Measurements from ENCODE around the gene APPL2.

The APPL2 gene

DNA sequence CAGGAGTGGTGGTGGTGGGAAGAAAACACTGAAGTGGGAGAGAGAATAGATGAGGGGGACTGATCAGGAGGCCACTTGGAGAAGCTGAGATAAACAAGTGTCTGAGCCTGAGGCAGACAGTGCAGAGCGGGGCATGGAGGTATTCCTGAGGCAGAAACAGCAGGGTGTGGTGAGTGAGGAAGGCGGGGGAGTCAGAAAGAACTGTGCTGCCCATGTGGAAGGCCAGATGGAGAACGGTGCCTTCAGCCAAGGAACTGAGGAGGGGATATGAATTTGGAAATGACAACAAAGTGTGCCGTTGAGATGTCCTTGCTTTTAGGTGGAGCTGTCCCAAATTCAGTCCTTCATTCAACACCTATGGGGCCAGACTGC is 13.7 kb downstream of the APPL2 start:
- no peak for DNase-seq

DNA sequence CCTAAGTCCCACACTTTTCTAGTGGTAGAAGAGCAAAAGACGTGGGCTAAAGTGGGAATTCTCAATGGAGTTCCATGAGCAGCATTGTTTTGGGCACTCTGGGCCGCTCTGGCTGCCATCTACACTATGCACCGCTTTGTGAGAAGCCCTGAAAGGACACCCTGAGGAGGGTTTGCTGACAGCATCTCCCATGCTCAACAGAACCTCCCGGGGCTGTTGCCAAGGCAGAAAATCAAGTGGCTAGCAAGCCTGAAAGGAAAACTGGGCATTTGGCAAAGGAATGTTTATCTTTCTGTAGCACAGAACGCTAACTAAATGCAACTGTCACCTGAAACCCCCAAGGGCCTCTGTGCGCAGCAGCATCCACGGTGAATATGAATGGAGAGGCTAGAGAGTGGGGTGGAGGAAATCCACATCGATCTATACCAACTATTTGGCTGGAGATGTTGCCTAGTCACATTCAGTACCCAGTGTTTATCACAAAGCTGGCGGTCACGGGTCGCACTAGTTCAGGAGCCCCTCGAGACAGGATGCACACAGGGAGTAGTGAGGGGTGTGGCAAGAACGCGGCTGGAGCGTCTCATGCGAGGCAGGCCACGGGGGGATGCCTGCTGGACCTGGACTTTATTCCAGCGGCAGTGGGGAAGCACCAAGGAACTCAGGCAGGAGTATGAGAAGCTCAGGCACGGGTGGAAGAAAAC is 14.2 kb downstream of the APPL2 start:
- DNase-seq, result peak; percentile 78

DNA sequence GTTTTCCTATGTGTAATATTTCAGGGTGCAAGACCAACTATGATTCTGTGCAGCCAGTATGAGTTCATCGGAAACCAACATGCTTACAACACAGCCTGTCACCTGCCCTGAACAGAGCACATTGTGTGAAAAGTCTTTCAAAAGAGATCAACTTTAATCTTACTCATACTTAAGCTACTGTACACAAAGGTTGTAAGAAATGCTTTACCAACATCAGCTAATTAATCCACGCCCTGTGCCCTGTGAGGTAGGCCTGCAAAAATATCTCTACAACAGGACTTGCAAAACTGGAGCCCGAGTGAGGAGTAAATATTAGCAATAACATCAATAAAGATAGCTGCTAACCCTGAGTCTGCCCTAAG is 15.1 kb downstream of the APPL2 start:
- no peak for DNase-seq

DNA sequence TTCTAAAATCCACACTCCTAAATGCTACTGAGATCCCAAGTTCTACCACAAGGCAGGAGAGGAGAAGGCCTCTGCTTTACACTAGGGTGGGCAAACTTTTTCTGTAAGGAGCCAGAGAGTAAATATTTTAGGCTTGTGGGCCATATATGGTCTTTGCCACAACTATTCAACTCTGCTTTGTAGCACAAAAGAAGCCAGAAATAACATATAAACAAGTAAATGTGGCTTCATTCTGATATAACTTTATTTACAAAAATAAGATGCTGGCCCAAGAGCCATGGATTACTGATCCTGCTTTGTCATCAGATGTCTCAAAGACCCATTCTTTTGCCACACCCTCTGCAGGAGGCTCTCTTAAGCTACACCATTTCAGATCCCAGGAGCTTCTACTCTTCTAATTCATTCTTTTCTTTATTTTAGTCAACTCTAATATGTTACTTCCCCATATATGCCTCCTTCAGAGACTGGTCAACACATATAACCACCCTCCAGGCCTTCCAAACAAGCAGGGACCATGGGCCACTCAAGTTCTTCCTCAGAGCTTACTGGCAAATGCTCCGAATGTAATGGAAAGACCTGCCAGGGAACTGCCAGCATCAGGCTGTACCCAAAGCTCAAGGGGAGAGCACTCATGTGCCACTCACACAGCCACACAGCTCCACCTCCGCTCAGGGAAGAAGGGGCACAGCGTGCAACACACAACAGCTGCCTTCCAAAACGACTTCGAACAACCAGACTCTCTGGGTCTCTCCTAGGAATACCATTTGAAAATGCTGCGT is 15.6 kb downstream of the APPL2 start:
- no peak for DNase-seq

DNA sequence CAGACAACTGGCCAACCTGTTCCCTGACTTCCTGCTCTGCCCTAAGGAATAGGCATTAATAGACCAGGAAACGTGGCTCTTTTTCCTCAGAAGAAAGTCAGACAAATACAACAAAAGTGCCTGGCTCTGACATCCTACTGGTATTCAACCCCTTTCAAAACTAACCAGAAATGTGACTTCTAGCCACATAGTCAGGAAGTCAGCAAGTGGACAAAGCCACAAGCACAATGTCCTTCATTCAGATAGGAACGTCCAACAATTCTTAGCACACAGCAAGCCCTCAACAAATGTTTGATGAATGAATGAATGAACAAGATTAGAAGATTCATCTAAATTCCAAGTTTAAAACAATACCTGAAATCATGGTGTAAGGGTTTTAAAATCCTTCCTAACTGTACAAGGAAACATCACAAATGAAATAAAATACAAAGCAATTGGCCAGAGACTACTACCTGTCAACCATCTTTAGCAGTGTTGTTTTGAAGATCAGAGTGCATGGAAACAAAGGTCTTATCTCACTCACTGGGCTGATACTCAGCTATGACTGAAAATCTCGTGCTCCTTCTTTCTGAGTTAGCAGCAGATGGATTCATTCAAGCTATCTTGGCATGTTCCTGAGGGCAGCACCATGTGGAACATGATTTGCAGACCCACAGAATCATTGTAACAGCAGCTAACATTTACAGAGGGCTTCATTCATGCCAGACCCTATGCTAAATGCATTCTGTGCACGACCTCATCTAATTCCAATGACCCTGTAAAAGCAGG is 16.5 kb downstream of the APPL2 start:
- DNase-seq, result no peak

DNA sequence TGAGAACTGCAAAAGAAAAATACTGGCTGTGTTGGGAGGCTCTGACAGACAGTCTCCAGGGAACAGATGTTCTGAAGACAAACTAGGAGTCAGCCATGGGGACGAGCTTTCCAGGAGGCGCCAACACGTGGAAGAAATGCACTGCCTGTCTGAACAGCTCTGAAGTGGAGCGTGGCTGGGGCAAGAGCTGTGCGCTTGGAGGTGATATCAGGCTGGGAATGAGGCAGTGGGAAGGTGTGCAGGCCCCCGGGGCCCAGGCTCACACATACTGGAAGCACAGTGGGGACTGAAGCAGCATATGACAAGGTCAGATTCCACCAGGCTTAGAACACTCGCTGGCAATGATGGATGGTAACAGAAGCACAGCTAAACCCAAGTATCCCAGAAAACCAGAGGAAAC is 17.5 kb downstream of the APPL2 start:
- DNase-seq, result no peak

DNA sequence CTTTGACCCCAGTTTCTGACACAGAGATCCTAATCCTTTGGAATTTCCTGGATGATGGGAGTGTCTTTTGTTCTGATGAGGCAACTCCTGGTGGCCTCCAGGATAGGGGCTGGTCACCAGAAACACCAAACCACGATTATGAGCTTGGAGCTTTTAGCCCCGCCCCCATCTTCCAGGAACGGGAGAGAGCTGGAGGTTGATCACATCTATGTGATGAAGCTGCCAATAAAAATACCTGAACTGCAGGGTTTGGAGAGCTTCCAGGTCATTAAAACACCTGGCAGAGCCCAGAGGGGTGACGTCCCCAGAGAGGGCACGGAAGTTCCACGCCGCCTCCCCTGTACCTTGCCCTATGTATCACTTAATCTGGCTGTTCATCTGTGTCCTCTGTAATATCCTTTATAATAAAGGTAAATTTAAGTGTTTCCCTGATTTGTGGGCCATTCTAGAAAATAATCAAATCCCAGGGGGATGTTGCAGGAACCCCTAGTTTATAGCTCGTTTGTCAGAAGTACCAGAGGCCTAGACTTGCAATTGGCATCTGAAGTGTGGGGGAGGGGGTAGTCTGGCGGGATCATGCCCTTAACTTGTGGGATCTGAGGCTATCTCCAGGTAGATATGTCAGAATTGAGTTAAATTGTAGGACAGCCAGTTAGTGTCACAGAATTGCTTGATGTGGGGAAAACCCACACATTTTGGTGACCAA is 21.2 kb downstream of the APPL2 start:
- peak; percentile 65 for DNase-seq

DNA sequence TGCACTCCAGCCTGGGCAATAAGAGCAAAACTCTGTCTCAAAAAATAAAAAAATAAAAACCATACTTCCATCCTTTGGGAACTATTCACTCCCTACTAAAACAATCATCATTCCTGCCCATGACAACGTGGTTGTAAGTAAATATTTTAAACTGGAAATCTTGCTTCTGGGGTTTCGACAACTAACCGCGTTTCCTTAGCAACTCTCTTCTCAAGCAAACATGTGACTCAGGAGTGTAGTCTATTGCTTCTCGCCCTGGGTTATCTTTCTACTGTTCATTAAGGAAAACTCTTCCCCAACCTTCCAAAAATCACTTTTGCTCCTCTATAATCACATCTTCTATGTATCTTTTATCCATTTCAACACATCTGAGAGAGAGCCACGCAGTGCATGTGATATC is 21.8 kb downstream of the APPL2 start:
- no peak for DNase-seq

DNA sequence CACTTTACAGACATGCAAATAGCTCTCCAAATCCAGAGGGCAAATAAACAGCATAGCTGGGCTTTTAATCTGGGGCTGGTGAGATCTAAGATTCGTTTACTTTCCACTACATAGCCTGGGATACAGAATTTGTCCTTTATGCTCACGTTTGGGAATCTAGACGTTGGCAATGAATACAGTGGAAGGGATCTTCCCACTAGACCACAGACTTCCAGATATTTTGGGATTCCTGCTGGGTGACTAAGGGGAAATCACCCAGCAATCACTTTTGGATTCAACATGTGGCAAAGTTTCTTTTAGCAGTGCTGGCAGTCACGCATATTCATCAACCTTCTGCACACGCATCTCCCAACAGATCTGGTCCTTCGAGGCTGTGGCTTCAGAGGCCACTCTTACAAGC is 23.5 kb downstream of the APPL2 start:
- peak; percentile 11 for DNase-seq

DNA sequence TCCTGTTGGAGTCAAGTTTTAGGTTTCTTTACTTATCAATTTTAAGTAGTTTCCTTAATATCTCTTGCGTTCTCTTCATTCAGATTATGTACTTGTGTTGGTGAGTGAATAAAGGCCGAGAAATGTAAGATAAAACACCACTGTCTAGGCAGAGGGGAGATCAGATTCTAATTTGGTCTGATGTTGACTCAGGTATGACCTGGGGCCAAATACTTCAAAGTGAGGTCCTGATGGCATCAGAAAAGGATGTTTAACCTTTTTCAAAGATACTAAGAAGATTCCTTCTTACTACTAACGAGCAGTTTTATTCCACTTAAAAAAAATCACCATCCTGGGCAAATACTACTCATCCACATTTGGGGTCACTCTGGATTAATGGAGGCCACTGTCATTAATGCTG is 26.9 kb downstream of the APPL2 start:
- no peak for DNase-seq

DNA sequence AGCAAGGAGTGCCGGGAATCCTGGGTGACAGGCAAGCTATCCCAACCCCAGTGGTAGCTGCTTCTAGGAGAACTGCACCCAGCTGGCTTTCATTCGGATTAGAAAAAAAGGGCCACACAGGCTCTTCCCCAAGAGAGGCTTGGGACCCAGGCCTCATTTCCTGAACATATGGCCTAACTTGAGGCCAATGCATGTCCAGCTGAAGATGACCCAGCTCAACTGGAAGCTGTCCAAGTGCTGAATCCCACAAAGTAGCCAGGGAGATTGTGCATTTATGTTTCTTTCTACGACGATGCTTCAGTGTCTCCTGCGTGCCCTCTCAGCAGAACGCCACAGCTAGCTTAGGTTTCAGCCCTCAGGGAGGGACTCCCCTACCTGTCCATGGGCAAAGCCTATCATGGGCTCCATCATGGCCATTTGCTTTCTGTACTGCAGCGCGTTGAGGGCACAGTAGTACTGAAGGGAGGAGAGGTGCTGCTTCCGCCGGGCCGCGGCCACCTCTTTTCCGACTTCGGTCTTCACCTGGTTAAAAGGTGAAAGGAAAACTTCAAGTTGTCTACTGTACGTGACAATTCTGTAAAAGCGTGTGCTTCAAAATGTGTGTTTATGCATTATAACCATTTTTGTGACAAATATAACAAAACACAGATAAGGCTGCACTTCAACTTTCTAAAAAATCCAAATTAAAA is 29.1 kb downstream of the APPL2 start:
- no peak for DNase-seq

DNA sequence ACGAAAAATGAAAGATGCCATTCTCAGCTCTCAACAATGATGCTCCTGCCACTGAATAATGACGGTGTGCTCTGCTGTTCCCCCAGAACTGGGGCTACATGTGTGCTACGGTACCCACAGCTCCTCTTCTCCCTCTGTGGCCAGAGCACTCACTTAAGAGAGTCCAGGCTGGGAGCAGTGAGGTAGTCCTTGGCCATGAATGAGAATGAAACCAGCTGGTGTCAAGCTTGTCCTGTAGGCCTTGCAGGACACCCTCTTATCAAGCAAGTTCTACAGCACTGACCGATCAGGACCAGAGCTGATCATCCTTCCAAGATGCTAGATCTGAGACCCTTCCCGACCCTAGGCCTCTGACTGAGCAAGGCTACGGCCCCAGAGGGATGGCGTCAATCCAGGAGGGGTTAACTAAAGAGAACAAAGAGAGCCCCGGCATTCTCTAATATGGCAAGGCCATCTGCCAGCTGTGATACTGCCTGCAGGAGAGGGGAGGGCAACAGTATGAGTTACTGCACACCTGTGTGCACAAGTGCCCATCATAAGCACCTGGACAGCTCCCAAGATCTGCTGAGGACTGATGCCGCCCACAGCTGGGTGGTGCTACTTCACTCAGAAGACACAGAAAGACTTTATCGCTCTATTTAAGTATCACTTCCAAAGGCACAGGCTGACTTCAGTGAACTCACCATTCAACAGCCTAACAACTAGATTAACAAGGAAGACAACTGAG is 30.5 kb downstream of the APPL2 start:
- DNase-seq, result peak; percentile 93

DNA sequence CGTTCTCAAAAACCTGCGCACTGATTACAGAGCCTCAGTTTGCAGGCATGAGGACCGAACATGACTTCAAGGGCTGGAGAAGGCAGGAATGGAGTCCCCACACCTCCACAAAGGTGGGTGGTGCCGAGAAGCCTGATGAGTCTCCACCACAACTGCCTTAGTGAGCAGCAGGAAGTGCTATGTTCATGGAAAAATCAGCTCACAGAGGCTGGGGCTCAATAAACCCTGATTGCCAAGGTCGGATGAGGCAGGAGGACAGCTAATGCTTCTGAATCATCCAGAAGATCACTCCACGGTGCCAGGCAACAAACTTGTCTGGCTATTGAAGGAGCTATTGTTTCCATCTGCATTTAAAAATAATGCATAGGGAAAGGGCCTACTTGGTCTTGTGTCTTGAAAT is 31.1 kb downstream of the APPL2 start:
- no peak for DNase-seq

DNA sequence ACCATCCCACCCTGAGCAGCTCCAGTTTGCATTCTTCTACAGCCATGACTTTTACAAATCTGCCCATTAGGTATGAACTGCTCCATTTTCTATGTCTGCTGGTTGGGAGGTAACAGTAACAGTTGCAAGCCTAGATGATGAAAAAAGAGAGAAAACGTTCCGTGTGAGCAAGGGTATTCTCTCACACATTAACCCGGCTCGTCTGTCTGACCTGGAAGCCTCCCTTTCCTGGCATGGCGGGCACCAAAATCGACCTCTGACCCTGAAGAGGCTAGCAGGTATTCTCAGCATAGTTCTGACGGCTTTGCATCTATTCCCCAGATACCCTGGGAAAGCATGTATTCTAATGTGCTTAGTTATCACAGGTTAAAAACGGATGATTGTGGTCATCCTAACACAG is 31.8 kb downstream of the APPL2 start:
- DNase-seq, result no peak

DNA sequence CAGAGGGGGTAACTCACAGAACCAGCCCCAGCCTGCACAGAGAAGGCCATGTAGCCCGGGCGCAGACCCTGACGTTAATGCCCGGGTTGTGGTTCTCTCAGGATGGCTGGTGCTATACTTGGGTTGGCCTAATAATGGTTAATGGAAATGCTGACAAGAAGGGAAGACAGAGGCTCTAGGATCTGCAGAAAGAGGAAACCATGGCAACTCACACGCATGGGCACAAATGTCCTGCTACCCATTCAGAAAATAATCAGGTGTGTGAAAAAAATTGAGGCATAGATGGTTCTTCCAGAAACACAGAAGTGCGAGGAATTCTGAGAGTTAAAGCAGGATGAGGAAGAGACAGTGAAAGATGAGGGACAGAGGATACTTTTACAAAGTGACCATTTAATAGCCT is 33.8 kb downstream of the APPL2 start:
- DNase-seq, result no peak

DNA sequence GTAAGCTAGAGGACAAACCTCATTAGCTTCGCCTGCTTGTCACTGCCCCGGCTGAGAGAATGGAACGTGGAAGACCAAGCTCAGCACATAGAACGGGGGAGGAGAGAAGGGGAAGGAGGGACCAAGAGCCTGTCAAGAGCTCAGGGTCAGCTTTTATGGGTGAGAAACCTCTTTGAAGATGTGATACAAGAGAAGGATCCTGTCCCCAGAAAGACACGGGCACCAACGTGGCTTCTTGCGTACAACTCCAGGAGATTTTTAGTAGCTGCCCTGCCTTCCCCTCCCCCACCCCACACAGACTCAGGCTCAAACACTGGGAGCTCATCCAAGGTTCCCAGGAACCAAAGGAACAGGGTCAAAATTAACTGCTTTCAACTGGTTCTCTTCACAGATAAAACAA is 34.7 kb downstream of the APPL2 start:
- DNase-seq, result no peak

DNA sequence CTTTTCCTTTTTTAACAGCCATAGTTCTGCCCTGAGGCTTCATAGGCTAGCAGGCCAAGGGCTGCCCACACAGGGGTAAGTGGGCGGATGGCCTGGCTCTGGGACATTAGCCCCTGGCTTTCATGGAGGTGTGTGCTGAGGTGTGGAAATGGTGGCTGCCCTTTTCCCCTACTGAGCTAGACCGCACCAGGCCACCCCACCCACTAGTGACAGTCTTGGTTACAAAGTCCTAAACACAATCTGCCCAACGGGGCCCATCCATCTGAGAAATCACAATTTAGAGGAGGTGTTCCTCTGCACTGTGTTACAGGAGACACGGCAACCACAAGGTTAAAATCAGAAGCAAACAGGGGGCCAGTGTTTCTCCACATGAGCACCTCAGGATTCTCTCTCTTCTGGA is 35.6 kb downstream of the APPL2 start:
- DNase-seq, result no peak

DNA sequence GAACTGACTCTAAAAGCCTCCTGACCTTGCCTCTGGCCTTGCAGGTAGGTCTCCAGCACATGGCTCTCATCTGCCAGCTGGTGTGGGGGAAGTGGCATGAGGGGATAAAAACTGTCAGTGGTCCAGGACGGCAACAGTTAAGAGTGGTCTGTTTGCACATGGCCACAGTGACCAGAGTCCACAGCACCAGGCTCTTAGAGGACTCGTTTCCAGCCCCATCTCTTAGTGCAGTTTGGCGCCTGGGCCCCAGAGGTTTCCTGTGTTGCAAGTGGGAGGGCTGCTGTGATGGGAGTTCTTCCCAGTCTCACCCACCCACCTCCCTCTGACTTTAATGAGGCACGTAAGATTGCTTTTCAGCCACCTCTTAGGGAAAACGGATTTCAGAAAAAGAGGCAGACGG is 37.0 kb downstream of the APPL2 start:
- DNase-seq, result no peak

DNA sequence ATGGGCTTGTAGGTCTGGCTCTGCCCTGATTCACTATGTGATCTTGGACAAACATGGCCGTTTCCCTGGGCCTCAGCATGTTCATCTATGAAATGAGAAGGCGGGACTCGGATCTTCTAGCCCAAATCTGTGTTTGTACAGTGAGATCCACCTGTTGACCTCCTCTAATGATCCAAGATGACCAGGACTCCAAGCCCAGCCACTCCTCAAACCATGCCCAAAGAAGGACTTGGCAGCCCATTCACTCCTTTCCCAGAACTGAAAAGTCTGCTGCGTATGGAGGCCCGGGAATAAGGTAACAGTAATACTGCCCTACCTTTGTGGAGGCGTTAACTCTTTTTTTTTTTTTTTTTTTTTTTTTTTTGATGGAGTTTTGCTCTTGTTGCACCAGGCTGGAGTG is 39.9 kb downstream of the APPL2 start:
- DNase-seq, result no peak

DNA sequence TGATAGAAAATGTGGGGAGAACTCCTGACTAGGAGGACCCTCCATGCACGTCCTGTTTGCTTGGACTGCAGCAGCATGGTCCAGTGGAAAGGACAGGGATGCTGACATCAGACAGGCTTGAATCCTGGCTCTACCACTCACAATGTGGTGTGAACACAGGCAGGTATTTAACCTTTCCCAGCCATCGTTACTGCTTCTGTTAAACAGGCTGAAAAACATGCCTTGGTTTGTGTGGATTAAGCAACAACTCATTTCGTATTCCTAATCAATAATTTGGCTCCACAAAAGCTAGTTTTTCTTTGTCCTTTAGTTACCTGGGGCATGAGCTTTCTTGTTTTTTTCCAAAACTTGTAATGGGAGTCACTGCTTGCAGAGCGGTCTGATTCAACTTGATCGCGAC is 41.0 kb downstream of the APPL2 start:
- no peak for DNase-seq

DNA sequence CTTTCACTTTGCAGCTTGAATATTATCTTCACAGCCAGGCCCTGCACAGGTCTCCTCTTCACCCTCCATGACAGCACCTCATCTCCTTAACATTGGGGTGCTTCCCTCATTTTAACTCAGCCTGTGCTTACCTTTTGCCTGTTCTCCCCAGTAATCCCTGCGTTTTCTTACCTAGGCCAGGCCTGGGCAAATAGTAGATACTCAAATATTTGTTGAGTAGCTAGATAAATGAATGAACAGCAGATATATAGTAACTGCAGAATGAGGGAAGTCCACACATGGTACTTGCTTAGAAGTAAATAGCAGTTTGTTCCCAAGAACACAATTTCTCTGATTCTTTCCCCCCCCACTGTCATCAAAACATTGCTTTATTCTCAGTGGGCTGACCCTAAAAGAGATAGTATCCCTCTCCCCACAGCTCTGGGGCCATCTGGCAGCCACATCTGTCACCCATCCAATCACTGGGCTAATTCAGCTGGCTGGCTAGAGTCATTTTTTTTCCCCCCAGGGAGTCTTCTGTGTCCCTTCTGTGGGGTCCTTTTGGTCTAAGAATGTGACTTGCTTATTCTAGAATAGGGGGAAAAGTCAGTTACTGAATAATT is 43.2 kb downstream of the APPL2 start:
- no peak for DNase-seq

DNA sequence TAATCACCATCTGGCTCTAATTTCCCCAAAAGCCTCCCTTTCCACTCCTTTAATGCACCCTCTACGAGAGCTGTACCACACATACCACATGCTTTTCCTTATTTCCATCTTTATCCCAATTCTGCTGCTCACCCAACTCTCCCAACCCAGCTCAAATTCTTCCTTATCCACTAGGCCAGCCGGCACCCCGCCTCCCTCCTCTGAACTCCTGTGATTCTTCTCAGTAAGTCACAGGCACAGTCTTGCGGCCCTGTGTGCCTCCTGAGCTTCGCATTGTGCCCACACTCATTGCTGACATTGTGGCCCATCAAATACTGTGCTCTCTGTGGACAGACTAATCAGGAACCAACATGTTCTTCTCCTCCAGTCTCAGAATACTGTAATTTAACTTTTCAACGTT is 45.4 kb downstream of the APPL2 start:
- DNase-seq, result no peak

Data from NCI-H2029 treated with DMSO at 0.1 percent for 48 hours (cell line).